H9 (cell line): ENCODE results near the gene CX3CR1. TPM values are rescaled to one million over a fixed set of nuclear protein-coding genes. Genes with fewer than 3 reads are reported as not detected.

Experiments used
- DNase-seq: peaks from one replicate; pipeline ENCODE4 v3.0.0-alpha.2; 2017
- H2AFZ ChIP-seq: one replicate; pipeline ENCODE4 v1.6.1; 2013; ENCODE audit warnings: mild to moderate bottlenecking, low read length, control low read depth, moderate library complexity
- H2AK5ac ChIP-seq: 2 replicates; pipeline ENCODE4 v1.6.1; 2013; ENCODE audit warnings: low read length, control low read depth, mixed read lengths; ENCODE audit not compliant: insufficient read length
- H2BK120ac ChIP-seq: one replicate; pipeline ENCODE4 v1.6.1; 2013; ENCODE audit warnings: low read depth, mild to moderate bottlenecking, low read length, control low read depth, inconsistent platforms; ENCODE audit not compliant: poor library complexity, severe bottlenecking
- H2BK12ac ChIP-seq: 2 replicates; pipeline ENCODE4 v1.6.1; 2013; ENCODE audit warnings: low read length, control low read depth, mixed read lengths, low read depth; ENCODE audit not compliant: insufficient read length
- H2BK15ac ChIP-seq: 2 replicates; pipeline ENCODE4 v1.6.1; 2013; ENCODE audit warnings: low read depth, low read length, control low read depth
- H2BK20ac ChIP-seq: one replicate; pipeline ENCODE4 v1.6.1; 2013; ENCODE audit warnings: low read depth, mild to moderate bottlenecking, low read length, control low read depth, inconsistent platforms; ENCODE audit not compliant: poor library complexity, severe bottlenecking
- H2BK5ac ChIP-seq: 2 replicates; pipeline ENCODE4 v1.6.1; 2013; ENCODE audit warnings: low read length, control low read depth, mixed read lengths; ENCODE audit not compliant: insufficient read length
- H3K14ac ChIP-seq: 2 replicates; pipeline ENCODE4 v1.6.1; 2013; ENCODE audit warnings: low read length, control low read depth; ENCODE audit not compliant: insufficient read depth
- H3K18ac ChIP-seq: 2 replicates; pipeline ENCODE4 v1.6.1; 2013; ENCODE audit warnings: low read depth, mild to moderate bottlenecking, mixed read lengths, low read length, control low read depth; ENCODE audit not compliant: insufficient read length
- H3K23ac ChIP-seq: 2 replicates; pipeline ENCODE4 v1.6.1; 2013; ENCODE audit warnings: low read length, control low read depth, mixed read lengths, low read depth; ENCODE audit not compliant: insufficient read length
- H3K23me2 ChIP-seq: 2 replicates; pipeline ENCODE4 v1.6.1; 2013; ENCODE audit warnings: low read depth, mild to moderate bottlenecking, mixed read lengths, low read length, control low read depth; ENCODE audit not compliant: insufficient read length, poor library complexity, severe bottlenecking
- H3K27ac ChIP-seq: 2 replicates; pipeline ENCODE4 v1.5.1; 2013; ENCODE audit warnings: low read length, control low read depth, mixed read lengths, low read depth; ENCODE audit not compliant: insufficient read length
- H3K27me3 ChIP-seq: 2 replicates; pipeline ENCODE4 v1.6.1; 2013; ENCODE audit warnings: low read length, control low read depth, inconsistent platforms; ENCODE audit not compliant: insufficient read depth
- H3K4ac ChIP-seq: 2 replicates; pipeline ENCODE4 v1.6.1; 2013; ENCODE audit warnings: low read depth, mild to moderate bottlenecking, control low read depth, inconsistent platforms, low read length, moderate library complexity
- H3K4me1 ChIP-seq: 2 replicates; pipeline ENCODE4 v1.6.1; 2013; ENCODE audit warnings: low read length, control low read depth, inconsistent platforms; ENCODE audit not compliant: insufficient read depth
- H3K4me2 ChIP-seq: 2 replicates; pipeline ENCODE4 v1.6.1; 2013; ENCODE audit warnings: low read length, control low read depth, mixed read lengths; ENCODE audit not compliant: insufficient read length, insufficient read depth
- H3K56ac ChIP-seq: 2 replicates; pipeline ENCODE4 v1.6.1; 2013; ENCODE audit warnings: low read depth, mild to moderate bottlenecking, mixed read lengths, low read length, control low read depth; ENCODE audit not compliant: insufficient read length
- H3K79me1 ChIP-seq: 2 replicates; pipeline ENCODE4 v1.6.1; 2013; ENCODE audit warnings: low read depth, mild to moderate bottlenecking, moderate library complexity, low read length, control low read depth, inconsistent platforms; ENCODE audit not compliant: insufficient read depth, poor library complexity, severe bottlenecking
- H3K79me2 ChIP-seq: 2 replicates; pipeline ENCODE4 v1.6.1; 2013; ENCODE audit warnings: low read length, control low read depth, inconsistent platforms; ENCODE audit not compliant: insufficient read depth
- H3K9ac ChIP-seq: 2 replicates; pipeline ENCODE4 v1.6.1; 2013; ENCODE audit warnings: low read length, control low read depth, mixed read lengths; ENCODE audit not compliant: insufficient read length; ENCODE audit errors: extremely low read depth
- H3K9me3 ChIP-seq: one replicate; pipeline ENCODE4 v1.6.1; 2013; ENCODE audit warnings: low read depth, low read length, inconsistent platforms; ENCODE audit not compliant: control insufficient read depth
- H3T11ph ChIP-seq: one replicate; pipeline ENCODE4 v1.6.1; 2013; ENCODE audit warnings: mild to moderate bottlenecking, low read length, control low read depth, inconsistent platforms
- H4K20me1 ChIP-seq: one replicate; pipeline ENCODE4 v1.6.1; 2013; ENCODE audit not compliant: control insufficient read depth, insufficient read length, insufficient read depth
- H4K5ac ChIP-seq: 2 replicates; pipeline ENCODE4 v1.6.1; 2013; ENCODE audit warnings: low read depth, mild to moderate bottlenecking, mixed read lengths, low read length, control low read depth; ENCODE audit not compliant: insufficient read length
- H4K8ac ChIP-seq: replicated peaks from 2 replicates; pipeline ENCODE4 v1.6.1; 2013; ENCODE audit warnings: low read length, control low read depth, mixed read lengths, low read depth; ENCODE audit not compliant: insufficient read length
- H4K91ac ChIP-seq: 2 replicates; pipeline ENCODE4 v1.6.1; 2013; ENCODE audit warnings: low read depth, mild to moderate bottlenecking, moderate library complexity, mixed read lengths, low read length, control low read depth; ENCODE audit not compliant: insufficient read length
- H3K27ac Mint-ChIP-seq, 3 experiments: 2 replicates in 2 of 3; 3 replicates in 1 of 3; pipeline ENCODE4 v1.8.0; 2020 to 2021; ENCODE audit warnings: mixed read lengths in 3 of 3, mild to moderate bottlenecking in 1 of 3, moderate library complexity in 1 of 3
- H3K27me3 Mint-ChIP-seq: 2 replicates; pipeline ENCODE4 v1.8.0; 2021; ENCODE audit warnings: low read depth, mild to moderate bottlenecking, moderate library complexity, mixed read lengths
- H3K36me3 Mint-ChIP-seq, 3 experiments: 2 replicates in 2 of 3; 3 replicates in 1 of 3; pipeline ENCODE4 v1.8.0; 2020 to 2021; ENCODE audit warnings: low read depth in 3 of 3, mixed read lengths in 3 of 3; ENCODE audit not compliant: insufficient read depth in 1 of 3
- H3K4me1 Mint-ChIP-seq, 2 experiments: 2 replicates each; pipeline ENCODE4 v1.8.0; 2020; ENCODE audit warnings: mixed read lengths in 2 of 2
- H3K4me3 Mint-ChIP-seq, 2 experiments: 2 replicates in 1 of 2; 3 replicates in 1 of 2; pipeline ENCODE4 v1.8.0; 2020 to 2021; ENCODE audit warnings: mild to moderate bottlenecking in 2 of 2, mixed read lengths in 2 of 2, moderate library complexity in 1 of 2
- H3K9me3 Mint-ChIP-seq, 2 experiments: 2 replicates in 1 of 2; 3 replicates in 1 of 2; pipeline ENCODE4 v1.8.0; 2020; ENCODE audit warnings: mild to moderate bottlenecking in 2 of 2, mixed read lengths in 2 of 2, moderate library complexity in 1 of 2
- WGBS: extraction: QIAGEN DNeasy Blood & Tissue Kit; methylation state at CpG from one replicate; pipeline ENCODE4 v1.1.7; 2013; ENCODE audit warnings: missing lambda C conversion rate, low lambda C conversion rate, mixed read lengths; ENCODE audit not compliant: insufficient read length; ENCODE audit errors: extremely low coverage; 5-methylcytosine and 5-hydroxymethylcytosine counted together
- total RNA-seq: library from RNA; stranded (reverse); gene quantifications from 2 replicates; pipeline ENCODE4 v1.2.1, GENCODE V29; 2021
- TF ChIP-seq, protein P1 (sequence below): fragments of 200-600 bp; sonication (generic); conservative IDR thresholded peaks from 3 replicates; pipeline ENCODE4 v1.8.0; 2021; ENCODE audit warnings: antibody characterized with exemption, mild to moderate bottlenecking

Gene CX3CR1
- total RNA-seq, 1 experiment from 2014 or later: not detected

DNA sequence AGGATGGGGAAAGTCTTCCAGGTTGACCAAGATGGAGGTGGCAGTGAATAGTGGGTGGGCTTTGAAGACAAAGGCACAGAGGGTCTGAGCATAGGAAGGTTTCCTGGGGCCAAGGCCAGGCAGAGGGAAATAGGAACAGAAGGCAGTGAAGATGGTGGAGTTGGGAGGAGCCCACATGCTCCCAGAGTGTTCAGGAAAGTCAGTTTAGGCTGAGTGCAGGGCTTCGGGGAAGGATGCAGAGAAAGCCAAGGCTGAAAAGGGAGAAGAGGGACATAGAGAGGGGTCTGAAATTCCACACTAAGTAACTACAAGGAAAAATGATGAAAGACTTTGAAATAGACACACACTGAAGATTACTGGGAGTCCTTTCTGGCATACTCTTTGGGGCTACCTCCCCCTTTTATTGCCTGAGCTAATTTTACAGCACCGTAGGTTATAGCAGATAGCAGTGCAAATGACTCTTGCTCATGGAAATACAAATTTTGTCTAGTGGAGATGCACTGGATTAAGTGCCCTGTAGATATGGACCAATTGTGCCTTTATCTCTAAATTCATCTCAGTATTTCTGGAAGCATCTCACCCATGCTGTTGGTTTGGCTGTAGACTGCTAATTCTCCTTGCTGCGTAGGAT lies 3.8 kb downstream of the CX3CR1 start:
- Histone ChIP-seq H3K56ac (no peak overlapping the region), H3K23ac (no peak overlapping the region), H4K5ac (no peak overlapping the region), H3K18ac (no peak overlapping the region), H4K8ac (no peak overlapping the region), H2BK5ac (no peak overlapping the region), H4K20me1 (no peaks in the 10 kb centered on the region), H2BK12ac (no peak overlapping the region), H3K14ac (no peak overlapping the region), H2BK120ac (no peak overlapping the region), H3K23me2 (no peaks in the 10 kb centered on the region), H3K4me2 (no peak overlapping the region), H3K27me3 (no peaks in the 10 kb centered on the region), H2AFZ (no peak overlapping the region), H3K9ac (no peak overlapping the region), H3K9me3 (no peaks in the 10 kb centered on the region), H3K79me2 (no peaks in the 10 kb centered on the region), H3K4me1 (no peaks in the 10 kb centered on the region), H3K4ac (no peak overlapping the region), H3K27ac (no peak overlapping the region), H4K91ac (no peak overlapping the region), H3K79me1 (no peaks in the 10 kb centered on the region), H3T11ph (no peak overlapping the region), H2AK5ac (no peak overlapping the region), H2BK15ac (no peak overlapping the region), H2BK20ac (no peak overlapping the region)
- TF ChIP-seq, protein P1, sequence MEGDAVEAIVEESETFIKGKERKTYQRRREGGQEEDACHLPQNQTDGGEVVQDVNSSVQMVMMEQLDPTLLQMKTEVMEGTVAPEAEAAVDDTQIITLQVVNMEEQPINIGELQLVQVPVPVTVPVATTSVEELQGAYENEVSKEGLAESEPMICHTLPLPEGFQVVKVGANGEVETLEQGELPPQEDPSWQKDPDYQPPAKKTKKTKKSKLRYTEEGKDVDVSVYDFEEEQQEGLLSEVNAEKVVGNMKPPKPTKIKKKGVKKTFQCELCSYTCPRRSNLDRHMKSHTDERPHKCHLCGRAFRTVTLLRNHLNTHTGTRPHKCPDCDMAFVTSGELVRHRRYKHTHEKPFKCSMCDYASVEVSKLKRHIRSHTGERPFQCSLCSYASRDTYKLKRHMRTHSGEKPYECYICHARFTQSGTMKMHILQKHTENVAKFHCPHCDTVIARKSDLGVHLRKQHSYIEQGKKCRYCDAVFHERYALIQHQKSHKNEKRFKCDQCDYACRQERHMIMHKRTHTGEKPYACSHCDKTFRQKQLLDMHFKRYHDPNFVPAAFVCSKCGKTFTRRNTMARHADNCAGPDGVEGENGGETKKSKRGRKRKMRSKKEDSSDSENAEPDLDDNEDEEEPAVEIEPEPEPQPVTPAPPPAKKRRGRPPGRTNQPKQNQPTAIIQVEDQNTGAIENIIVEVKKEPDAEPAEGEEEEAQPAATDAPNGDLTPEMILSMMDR: no peak
- Mint-ChIP-seq H3K27ac (no peak overlapping the region), H3K4me1 (peaks cover 4 to 5% of the 10 kb centered on the region in 2 experiments), H3K9me3 (no peaks in the 10 kb centered on the region), H3K4me3 (no peak overlapping the region), H3K27me3 (peaks cover 2% of the 10 kb centered on the region; the same call in 1 of the 2 replicates), H3K36me3 (no peaks in the 10 kb centered on the region)
- no CpG with 5 or more reads among the region's 3 CpGs for WGBS
- peak; percentile 8 for DNase-seq
